SK-N-MC (cell line): Measurements from ENCODE around the gene POLR3E.

ENCODE experiments used
- DNase-seq: peaks from one replicate; pipeline ENCODE4 v3.0.0-alpha.2; 2011; ENCODE audit warnings: low read depth, low spot score
- H3K27ac ChIP-seq: fragments of 200-600 bp; sonication (generic); 2 replicates; pipeline ENCODE4 v1.5.1; 2016; ENCODE audit warnings: mixed run types
- H3K36me3 ChIP-seq: fragments of 200-600 bp; sonication (generic); 2 replicates; pipeline ENCODE4 v1.6.1; 2017; ENCODE audit warnings: antibody characterized with exemption, low read length, mixed read lengths; ENCODE audit not compliant: insufficient read depth
- H3K4me3 ChIP-seq: fragments of 200-600 bp; sonication (generic); 2 replicates; pipeline ENCODE4 v1.5.1; 2016
- H3K9ac ChIP-seq: fragments of 200-600 bp; sonication (generic); 2 replicates; pipeline ENCODE4 v1.8.0; 2017; ENCODE audit warnings: mixed run types, mixed read lengths; ENCODE audit not compliant: insufficient read length
- H3K9me3 ChIP-seq: fragments of 200-600 bp; sonication (generic); 2 replicates; pipeline ENCODE4 v1.6.1; 2017; ENCODE audit warnings: low read depth, mild to moderate bottlenecking, antibody characterized with exemption, low read length, moderate library complexity, mixed read lengths
- EZH2 ChIP-seq: fragments of 200-600 bp; sonication (generic); IDR thresholded peaks from one replicate; pipeline ENCODE4 v1.6.1; 2017; ENCODE audit warnings: antibody characterized with exemption
- FOXP2 ChIP-seq: optimal IDR thresholded peaks from 2 replicates; pipeline ENCODE3; 2011; ENCODE audit warnings: mild to moderate bottlenecking, moderate library complexity; ENCODE audit not compliant: insufficient read depth; ENCODE audit errors: extremely low read length, control extremely low read depth
- POLR2AphosphoS5 ChIP-seq: IDR thresholded peaks from 2 replicates; pipeline ENCODE4 v1.6.1; 2012; ENCODE audit warnings: mild to moderate bottlenecking, low read depth, low read length, borderline replicate concordance

The POLR3E gene

DNA sequence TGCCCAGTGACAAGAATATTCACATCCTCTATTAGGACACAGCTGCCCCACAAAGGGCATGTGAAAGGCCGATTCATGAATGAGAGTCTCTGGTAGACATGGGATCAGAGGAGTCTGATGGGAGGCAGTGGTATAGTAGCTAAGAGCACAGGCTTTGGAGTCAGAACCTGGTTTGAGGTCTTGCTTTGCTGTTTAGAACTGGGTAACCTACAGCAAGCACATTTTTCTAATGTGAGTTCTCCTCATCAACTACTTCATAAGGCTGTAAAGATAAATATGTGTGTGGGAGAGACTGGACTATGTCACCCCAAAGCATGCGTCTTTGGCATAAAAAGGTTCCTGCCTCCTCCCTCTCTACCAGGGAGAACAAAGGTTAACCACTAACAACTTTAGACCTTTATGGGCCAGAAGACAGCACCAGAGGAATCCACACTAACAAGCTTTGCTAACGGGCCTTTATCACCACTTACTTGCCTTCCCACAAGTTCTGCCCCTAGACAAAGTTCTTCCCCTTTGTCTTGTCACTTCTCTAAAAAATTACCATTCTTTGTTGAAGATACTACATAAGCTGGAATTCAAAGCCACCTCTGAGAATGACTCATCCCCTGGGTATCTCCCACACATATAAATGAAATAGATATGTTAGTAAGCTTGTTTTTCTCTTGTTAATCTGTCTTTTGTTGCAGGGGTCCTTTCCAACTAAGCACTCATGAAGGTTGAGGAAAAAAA lies 56.1 kb downstream of the POLR3E start:
- TF ChIP-seq EZH2 (no peak), POLR2AphosphoS5 (no peak), FOXP2 (no peak)
- H3K9ac ChIP-seq: no peak overlapping the region
- no peaks in the 10 kb centered on the region for H3K9me3 ChIP-seq
- peaks cover 19% of the 10 kb centered on the region for H3K36me3 ChIP-seq
- DNase-seq: no peak
- peak overlapping the region; percentile 38; the same call in 1 of the 2 replicates for H3K27ac ChIP-seq
- no peak overlapping the region for H3K4me3 ChIP-seq

DNA sequence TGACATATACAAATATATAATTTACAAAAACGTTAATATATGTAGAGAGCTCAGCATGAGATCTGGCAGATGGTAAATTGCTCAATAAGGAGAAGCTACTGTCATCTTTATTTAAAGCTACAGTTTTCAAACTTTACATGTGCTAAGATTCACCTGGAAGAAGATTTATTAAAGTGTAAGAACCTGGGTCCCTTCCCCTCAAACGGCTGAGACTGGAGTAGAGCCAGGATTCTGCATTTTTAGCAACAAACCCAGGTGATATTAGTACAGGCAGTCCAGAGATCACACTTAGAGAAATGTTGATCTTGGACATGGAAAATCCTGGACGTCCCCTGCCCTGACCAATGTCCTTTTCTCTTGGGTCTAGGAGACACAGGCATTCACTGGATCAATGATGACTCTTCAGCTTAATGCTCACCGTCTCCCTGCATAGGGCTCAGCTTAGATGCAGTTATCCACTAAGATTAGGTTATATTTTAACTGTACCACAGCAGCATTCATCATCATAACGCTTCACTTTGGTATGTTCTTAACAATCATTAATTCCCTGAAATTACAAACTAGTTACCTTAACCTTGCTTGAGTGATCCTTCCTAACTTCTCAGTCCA lies 56.8 kb downstream of the POLR3E start:
- TF ChIP-seq FOXP2 (no peak), EZH2 (no peak), POLR2AphosphoS5 (no peak)
- Histone ChIP-seq H3K4me3 (no peak overlapping the region), H3K27ac (0 out of 2 replicates have a peak overlapping the region, but pooled peaks have one; percentile 38), H3K36me3 (peaks cover 13% of the 10 kb centered on the region), H3K9ac (no peak overlapping the region), H3K9me3 (no peaks in the 10 kb centered on the region)
- no peak for DNase-seq

DNA sequence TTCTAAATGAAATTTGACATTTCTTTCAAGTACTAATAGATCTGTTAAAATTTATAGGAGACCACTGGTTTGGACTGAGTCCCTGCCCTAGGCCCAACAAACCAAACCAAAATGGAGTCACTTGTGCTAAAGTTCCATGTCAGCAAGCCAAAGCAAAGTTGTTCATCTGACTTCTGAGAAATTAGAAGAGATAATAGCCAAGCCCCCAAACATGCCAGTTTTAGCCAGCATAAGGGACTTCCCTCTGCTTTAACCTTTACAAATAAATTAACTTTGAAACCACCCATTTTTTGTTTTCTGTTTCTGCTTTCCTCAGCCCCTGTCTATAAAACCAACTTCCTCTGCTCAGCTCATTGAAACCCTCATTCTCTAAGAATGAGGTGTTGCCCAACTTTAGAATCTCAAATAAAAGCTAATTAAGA lies 58.3 kb downstream of the POLR3E start:
- no peak overlapping the region for H3K4me3 ChIP-seq
- no peak for DNase-seq

DNA sequence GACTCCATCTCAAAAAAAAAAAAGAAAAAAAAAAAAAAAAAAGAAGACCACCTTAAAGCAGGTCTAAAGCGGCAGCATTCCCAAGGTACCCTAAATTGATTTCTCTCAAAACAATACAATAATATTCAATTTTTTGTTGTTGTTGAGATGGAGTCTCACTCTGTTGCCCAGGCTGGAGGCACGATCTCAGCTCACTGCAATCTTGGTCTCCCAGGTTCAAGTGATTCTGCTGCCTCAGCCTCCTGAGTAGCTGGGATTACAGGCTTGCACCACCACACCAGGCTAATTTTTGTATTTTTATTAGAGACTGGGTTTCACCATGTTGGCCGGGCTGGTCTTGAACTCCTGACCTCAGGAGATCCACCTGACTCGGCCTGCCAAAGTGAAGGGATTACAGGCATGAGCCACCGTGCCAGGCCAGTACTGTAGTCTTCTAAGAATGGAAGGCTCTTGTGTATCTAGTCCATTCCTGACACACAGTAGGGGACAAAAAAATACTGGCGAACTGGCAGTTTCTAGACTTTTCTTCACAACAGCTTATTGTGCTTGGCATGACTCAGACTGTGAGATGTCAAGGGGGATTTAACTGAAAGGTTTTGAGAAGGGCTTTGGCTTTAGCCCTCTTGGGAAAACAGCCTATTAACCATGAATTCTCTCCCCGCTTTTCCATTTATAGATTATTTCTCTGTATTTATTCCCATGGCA lies 59.9 kb downstream of the POLR3E start:
- TF ChIP-seq FOXP2 (no peak), EZH2 (no peak), POLR2AphosphoS5 (no peak)

More for the DNA sequence above, 58.3 kb downstream of the POLR3E start:
- Histone ChIP-seq H3K27ac (no peak overlapping the region), H3K9ac (no peak overlapping the region), H3K36me3 (peaks cover 7% of the 10 kb centered on the region), H3K9me3 (no peaks in the 10 kb centered on the region)
- TF ChIP-seq FOXP2 (no peak), POLR2AphosphoS5 (no peak), EZH2 (no peak)

DNA sequence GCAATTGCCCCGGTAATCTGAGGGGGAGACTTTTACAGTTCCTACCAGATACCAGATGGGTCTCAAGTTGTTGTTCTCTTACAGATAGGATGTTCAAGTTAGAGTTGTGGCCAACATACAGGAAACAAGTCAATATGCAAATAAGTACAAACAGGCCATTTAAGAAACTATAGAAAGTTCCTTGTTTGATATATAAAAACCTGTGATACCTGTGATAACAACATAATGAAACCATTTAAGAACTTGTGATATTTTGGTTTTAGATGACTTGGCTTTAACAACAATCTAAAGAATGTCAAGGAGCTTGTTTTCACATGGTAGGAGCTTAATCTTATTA lies 60.4 kb downstream of the POLR3E start:
- H3K9ac ChIP-seq: no peak overlapping the region
- no peaks in the 10 kb centered on the region for H3K9me3 ChIP-seq
- TF ChIP-seq EZH2 (no peak), FOXP2 (no peak), POLR2AphosphoS5 (no peak)
- no peak for DNase-seq
- H3K4me3 ChIP-seq: no peak overlapping the region
- H3K36me3 ChIP-seq: peaks cover 7% of the 10 kb centered on the region; the same call in 1 of the 2 replicates
- H3K27ac ChIP-seq: no peak overlapping the region

More for the DNA sequence above, 59.9 kb downstream of the POLR3E start:
- Histone ChIP-seq H3K27ac (no peak overlapping the region), H3K9ac (no peak overlapping the region), H3K4me3 (no peak overlapping the region), H3K36me3 (peaks cover 4% of the 10 kb centered on the region), H3K9me3 (no peaks in the 10 kb centered on the region)
- no peak for DNase-seq

DNA sequence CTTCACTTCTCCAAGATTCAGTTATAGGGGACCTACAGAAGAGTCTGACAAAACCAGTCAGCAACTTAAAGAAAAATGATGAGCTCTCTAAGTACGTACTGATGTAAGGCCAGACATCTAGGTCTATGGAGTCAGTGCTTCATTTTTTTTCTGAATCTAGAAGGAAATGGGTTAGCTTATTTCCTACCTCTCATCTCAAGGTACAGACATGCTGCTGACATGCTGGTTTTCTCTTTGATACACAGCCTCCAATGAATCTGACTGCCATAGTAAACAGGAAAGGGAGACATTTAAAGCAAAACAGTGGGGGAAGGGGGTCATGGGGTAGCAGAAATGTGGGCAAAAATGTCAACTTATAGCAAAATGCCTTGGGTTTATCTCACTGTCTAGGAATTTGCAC lies 60.8 kb downstream of the POLR3E start:
- TF ChIP-seq FOXP2 (no peak), EZH2 (no peak), POLR2AphosphoS5 (no peak)
- no peaks in the 10 kb centered on the region for H3K9me3 ChIP-seq
- DNase-seq: no peak
- H3K36me3 ChIP-seq: peaks cover 11% of the 10 kb centered on the region
- no peak overlapping the region for H3K9ac ChIP-seq
- no peak overlapping the region for H3K27ac ChIP-seq
- H3K4me3 ChIP-seq: no peak overlapping the region

DNA sequence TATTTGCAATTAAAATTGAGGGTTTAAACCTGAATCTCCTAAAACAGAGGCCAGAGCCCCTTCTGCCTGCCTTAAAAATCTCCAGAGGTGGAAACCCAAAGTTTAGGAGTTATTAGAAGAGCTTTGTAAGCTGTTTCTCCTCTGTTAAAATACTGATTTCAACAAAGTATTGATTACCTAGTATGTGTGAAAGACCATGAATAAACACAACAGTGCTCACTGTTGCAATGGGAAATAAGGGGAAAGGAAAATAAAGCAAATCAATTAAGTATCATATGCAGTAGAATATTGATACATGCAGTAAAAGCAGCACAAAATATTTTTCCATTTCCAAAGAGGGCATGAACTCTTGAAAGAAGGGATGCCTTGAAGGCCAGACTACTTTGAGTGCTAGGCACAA lies 62.5 kb downstream of the POLR3E start:
- no peak for DNase-seq
- no peak for TF ChIP-seq POLR2AphosphoS5
- TF ChIP-seq FOXP2: no peak
- no peak for TF ChIP-seq EZH2
- no peak overlapping the region for H3K9ac ChIP-seq
- no peak overlapping the region for H3K4me3 ChIP-seq
- peaks cover 27% of the 10 kb centered on the region for H3K36me3 ChIP-seq
- H3K27ac ChIP-seq: no peak overlapping the region
- H3K9me3 ChIP-seq: no peaks in the 10 kb centered on the region

DNA sequence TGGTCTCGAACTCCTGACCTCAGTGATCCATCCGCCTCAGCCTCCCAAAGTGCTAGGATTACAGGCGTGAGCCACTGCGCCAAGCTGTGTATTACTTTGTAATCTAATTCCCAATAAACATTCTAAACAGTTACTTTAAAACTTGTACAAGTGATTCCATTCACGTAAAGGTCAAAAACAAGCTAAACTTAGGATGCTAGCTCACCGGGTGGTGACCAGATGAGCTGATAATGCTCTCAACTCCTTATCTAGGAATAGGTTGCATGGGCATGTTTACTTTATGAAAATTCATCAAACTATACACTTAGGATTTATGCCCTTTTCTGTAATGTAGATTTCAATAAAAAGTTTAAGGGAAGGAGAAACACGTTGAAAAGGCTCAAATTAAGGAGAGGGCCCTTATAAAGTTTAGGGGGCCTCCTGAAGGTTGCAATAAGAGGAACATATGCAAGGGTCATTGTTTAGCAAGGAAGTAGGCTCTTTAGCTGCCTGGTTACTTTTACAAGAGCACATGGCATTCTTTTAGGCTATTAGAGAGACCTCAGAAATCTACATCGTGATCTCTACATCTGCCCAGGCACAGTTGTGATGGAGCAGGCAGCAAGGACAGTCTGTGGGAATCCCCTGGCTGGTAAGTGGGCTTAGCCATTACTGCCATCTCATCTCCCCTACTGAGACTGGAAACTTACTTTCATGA lies 63.9 kb downstream of the POLR3E start:
- TF ChIP-seq POLR2AphosphoS5: no peak
- no peak for TF ChIP-seq FOXP2
- no peak for TF ChIP-seq EZH2
- Histone ChIP-seq H3K36me3 (peaks cover 27% of the 10 kb centered on the region), H3K4me3 (no peak overlapping the region), H3K9me3 (no peaks in the 10 kb centered on the region), H3K27ac (no peak overlapping the region), H3K9ac (no peak overlapping the region)
- no peak for DNase-seq
